ENCODE data around the gene MTCL1. TPM values are rescaled to one million over a fixed set of nuclear protein-coding genes. Genes with fewer than 3 reads are reported as not detected.
A peak's percentile ranks its signal among the peaks of the same experiment; 100 is the strongest.

MTCL1 gene
- total and polyA plus RNA-seq, 2 donors: 11.0 to 15.9 TPM

DNA sequence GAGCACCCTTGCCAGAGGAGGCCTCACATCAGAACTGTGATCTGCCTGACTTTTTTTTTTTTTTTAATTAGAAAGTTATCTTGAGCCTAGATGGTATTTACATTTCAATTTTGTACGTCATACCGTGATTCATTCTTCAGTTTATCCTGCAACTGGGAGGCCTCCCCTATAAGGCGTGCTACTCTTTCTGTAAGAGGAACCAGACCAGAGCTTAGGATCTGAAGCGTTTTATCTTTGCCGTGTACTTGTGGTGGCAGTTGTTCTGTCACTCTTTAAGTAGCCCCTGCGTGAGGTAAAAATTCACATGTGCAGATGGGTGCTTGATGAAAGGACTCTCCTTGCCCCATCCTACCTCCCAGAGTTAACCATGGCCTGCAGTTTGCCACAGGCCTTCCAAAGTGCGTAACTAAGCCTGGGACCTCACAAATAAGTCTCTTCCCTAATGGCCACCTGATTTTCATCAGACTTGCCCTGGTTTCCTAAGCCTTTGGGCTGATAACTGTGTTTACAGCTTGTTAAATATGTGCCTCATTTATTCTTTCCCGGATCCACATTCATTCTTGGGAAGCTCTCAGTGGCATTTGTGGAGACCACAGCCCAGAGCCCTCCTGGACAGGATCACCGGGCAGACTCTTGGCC lies 96.0 kb downstream of the MTCL1 start:
- WGBS: 92% methylated on average over 9 of the region's 9 CpGs
- DNase-seq (ENCODE audit: low read depth in 6 of 9, low spot score in 9 of 9): no peak
- Histone ChIP-seq H3K27me3 (ENCODE audit: control insufficient read depth in 2 of 2, insufficient read depth in 1 of 2, low read length in 1 of 2) (no peaks in the 10 kb centered on the region), H3K36me3 (ENCODE audit: control insufficient read depth in 2 of 2, insufficient read depth in 2 of 2, low read length in 1 of 2) (no peaks in the 10 kb centered on the region), H3K9me3 (ENCODE audit: control insufficient read depth in 2 of 2, insufficient read depth in 1 of 2, low read length in 1 of 2) (no peaks in the 10 kb centered on the region), H3K27ac (ENCODE audit: low read depth in 1 of 2, low read length in 1 of 2) (no peak overlapping the region), H3K4me1 (ENCODE audit: control insufficient read depth in 2 of 2, insufficient read depth in 2 of 2, low read length in 2 of 2) (peaks cover 0 to 9% of the 10 kb centered on the region in 2 donors), H3K4me3 (ENCODE audit: low read length in 2 of 2) (no peak overlapping the region)

DNA sequence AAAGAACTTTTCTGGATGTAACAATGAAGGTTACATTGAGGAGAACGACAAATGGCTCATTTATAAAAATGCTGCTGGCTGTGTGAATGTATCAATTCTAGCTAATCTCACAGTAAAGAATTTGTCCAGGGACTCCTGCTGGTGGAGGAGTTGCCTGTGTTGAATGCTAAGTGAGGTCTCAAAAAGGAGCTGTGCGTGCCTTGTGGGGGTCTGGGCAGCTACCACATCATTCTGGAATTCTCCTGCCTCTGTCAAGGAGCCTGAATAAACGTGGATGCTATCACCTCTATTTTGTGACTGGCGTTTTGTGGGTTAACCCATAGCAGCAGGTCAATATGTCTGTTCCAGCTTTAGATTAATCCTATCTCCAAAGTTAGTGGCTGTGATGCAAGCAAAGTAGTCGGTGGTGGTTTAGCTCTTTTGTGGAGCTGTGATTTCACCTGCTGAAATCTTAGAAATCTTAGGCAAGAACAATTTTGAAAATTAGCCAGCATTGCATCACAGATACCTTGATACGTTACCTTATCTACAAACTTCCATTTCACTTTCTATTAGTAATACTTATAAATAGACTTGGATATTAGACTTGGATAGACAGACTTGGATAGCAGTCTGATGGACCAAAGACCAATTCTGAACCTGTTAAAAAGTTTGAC lies 96.8 kb downstream of the MTCL1 start:
- H3K9me3 ChIP-seq (ENCODE audit: control insufficient read depth in 2 of 2, insufficient read depth in 1 of 2, low read length in 1 of 2): no peaks in the 10 kb centered on the region
- no peak overlapping the region for H3K27ac ChIP-seq (ENCODE audit: low read depth in 1 of 2, low read length in 1 of 2)
- no peak overlapping the region for H3K4me3 ChIP-seq (ENCODE audit: low read length in 2 of 2)
- no peak for DNase-seq (ENCODE audit: low read depth in 6 of 9, low spot score in 9 of 9)
- 93% methylated on average over 6 of the region's 6 CpGs for WGBS
- H3K27me3 ChIP-seq (ENCODE audit: control insufficient read depth in 2 of 2, insufficient read depth in 1 of 2, low read length in 1 of 2): no peaks in the 10 kb centered on the region
- H3K4me1 ChIP-seq (ENCODE audit: control insufficient read depth in 2 of 2, insufficient read depth in 2 of 2, low read length in 2 of 2): peaks cover 6 to 12% of the 10 kb centered on the region in 2 donors
- no peaks in the 10 kb centered on the region for H3K36me3 ChIP-seq (ENCODE audit: control insufficient read depth in 2 of 2, insufficient read depth in 2 of 2, low read length in 1 of 2)

GRCh38 chr18:8803063-8803795 lies 97.9 kb downstream of the MTCL1 start:
- H3K4me3 ChIP-seq (ENCODE audit: low read length in 2 of 2): no peak overlapping the region
- WGBS: 98% methylated on average over 8 of the region's 8 CpGs

GRCh38 chr18:8803957-8804356 lies 98.6 kb downstream of the MTCL1 start:
- Histone ChIP-seq H3K36me3 (ENCODE audit: control insufficient read depth in 2 of 2, insufficient read depth in 2 of 2, low read length in 1 of 2) (no peaks in the 10 kb centered on the region), H3K27me3 (ENCODE audit: control insufficient read depth in 2 of 2, insufficient read depth in 1 of 2, low read length in 1 of 2) (no peaks in the 10 kb centered on the region), H3K4me1 (ENCODE audit: control insufficient read depth in 2 of 2, insufficient read depth in 2 of 2, low read length in 2 of 2) (peaks cover 11 to 22% of the 10 kb centered on the region in 2 donors), H3K9me3 (ENCODE audit: control insufficient read depth in 2 of 2, insufficient read depth in 1 of 2, low read length in 1 of 2) (no peaks in the 10 kb centered on the region), H3K4me3 (ENCODE audit: low read length in 2 of 2) (no peak overlapping the region), H3K27ac (ENCODE audit: low read depth in 1 of 2, low read length in 1 of 2) (no peak overlapping the region)
- 96% methylated on average over 1 of the region's 1 CpG for WGBS
- no peak for DNase-seq (ENCODE audit: low read depth in 6 of 9, low spot score in 9 of 9)

More at GRCh38 chr18:8803063-8803795, 97.9 kb downstream of the MTCL1 start:
- H3K27ac ChIP-seq (ENCODE audit: low read depth in 1 of 2, low read length in 1 of 2): no peak overlapping the region
- no peaks in the 10 kb centered on the region for H3K27me3 ChIP-seq (ENCODE audit: control insufficient read depth in 2 of 2, insufficient read depth in 1 of 2, low read length in 1 of 2)
- no peaks in the 10 kb centered on the region for H3K36me3 ChIP-seq (ENCODE audit: control insufficient read depth in 2 of 2, insufficient read depth in 2 of 2, low read length in 1 of 2)
- peaks cover 11 to 22% of the 10 kb centered on the region in 2 donors for H3K4me1 ChIP-seq (ENCODE audit: control insufficient read depth in 2 of 2, insufficient read depth in 2 of 2, low read length in 2 of 2)
- no peaks in the 10 kb centered on the region for H3K9me3 ChIP-seq (ENCODE audit: control insufficient read depth in 2 of 2, insufficient read depth in 1 of 2, low read length in 1 of 2)
- no peak for DNase-seq (ENCODE audit: low read depth in 6 of 9, low spot score in 9 of 9)

DNA sequence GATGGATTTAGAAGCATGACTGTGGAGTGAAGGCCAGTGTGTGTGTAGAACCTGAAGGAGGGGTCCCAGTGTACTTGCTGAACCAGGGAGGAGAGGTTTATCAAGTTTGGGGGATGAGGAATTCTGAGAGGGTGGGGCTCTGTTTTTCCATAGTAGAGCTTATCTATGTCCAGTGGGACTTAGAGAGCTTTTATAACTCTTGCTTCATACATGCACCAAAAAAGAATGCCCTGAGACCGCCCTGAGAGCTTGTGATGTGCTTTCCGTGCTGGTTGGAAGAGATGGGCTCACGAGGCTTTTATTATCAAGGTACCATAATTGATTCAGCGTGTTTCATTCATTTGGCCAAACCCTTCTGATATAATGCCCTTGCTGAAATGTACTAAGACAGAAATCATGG lies 100.2 kb downstream of the MTCL1 start:
- Histone ChIP-seq H3K4me1 (ENCODE audit: control insufficient read depth in 2 of 2, insufficient read depth in 2 of 2, low read length in 2 of 2) (peaks cover 11 to 19% of the 10 kb centered on the region in 2 donors), H3K27ac (ENCODE audit: low read depth in 1 of 2, low read length in 1 of 2) (no peak overlapping the region), H3K4me3 (ENCODE audit: low read length in 2 of 2) (no peak overlapping the region), H3K27me3 (ENCODE audit: control insufficient read depth in 2 of 2, insufficient read depth in 1 of 2, low read length in 1 of 2) (no peaks in the 10 kb centered on the region), H3K9me3 (ENCODE audit: control insufficient read depth in 2 of 2, insufficient read depth in 1 of 2, low read length in 1 of 2) (no peaks in the 10 kb centered on the region), H3K36me3 (ENCODE audit: control insufficient read depth in 2 of 2, insufficient read depth in 2 of 2, low read length in 1 of 2) (no peaks in the 10 kb centered on the region)
- WGBS: 97% methylated on average over 4 of the region's 4 CpGs
- no peak for DNase-seq (ENCODE audit: low read depth in 6 of 9, low spot score in 9 of 9)

DNA sequence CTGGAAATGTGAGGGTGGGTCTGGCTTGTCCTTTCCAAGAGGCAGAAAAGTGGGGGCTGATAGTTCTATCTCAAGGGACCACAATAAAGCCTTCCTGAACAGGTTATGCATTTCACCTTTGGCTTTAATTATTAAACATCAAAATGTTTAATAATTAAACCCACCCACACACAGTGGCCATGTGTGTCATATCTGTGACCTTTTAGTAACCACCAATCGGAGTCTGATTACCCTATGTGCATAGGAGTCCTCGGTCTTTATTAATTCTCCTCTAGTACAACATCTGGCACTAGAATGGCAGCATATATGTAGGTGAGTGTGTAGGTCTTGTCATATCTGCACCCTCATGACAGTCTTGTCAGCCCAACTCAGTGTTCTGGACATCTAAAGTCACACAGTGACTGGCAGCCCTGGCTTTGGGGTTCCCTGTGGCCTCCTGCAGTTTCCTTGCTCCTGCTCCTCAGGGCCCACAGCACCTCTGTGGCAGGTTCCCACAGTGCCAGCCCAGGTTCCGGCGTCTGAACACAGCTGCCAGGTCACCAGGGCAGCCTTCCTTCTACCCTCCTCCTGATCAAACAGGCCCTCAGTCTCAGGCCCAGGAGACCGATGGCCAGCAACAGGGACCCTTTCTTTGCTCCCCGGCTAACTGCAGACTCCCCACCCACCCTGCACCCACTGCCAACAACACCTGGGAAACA lies 100.9 kb downstream of the MTCL1 start:
- no peak for DNase-seq (ENCODE audit: low read depth in 6 of 9, low spot score in 9 of 9)
- Histone ChIP-seq H3K27ac (ENCODE audit: low read depth in 1 of 2, low read length in 1 of 2) (no peak overlapping the region), H3K36me3 (ENCODE audit: control insufficient read depth in 2 of 2, insufficient read depth in 2 of 2, low read length in 1 of 2) (no peaks in the 10 kb centered on the region), H3K4me3 (ENCODE audit: low read length in 2 of 2) (no peak overlapping the region), H3K9me3 (ENCODE audit: control insufficient read depth in 2 of 2, insufficient read depth in 1 of 2, low read length in 1 of 2) (no peaks in the 10 kb centered on the region), H3K4me1 (ENCODE audit: control insufficient read depth in 2 of 2, insufficient read depth in 2 of 2, low read length in 2 of 2) (peaks cover 11 to 22% of the 10 kb centered on the region in 2 donors), H3K27me3 (ENCODE audit: control insufficient read depth in 2 of 2, insufficient read depth in 1 of 2, low read length in 1 of 2) (no peaks in the 10 kb centered on the region)
- 98% methylated on average over 6 of the region's 6 CpGs for WGBS

GRCh38 chr18:8806798-8807487 lies 101.6 kb downstream of the MTCL1 start:
- H3K27me3 ChIP-seq (ENCODE audit: control insufficient read depth in 2 of 2, insufficient read depth in 1 of 2, low read length in 1 of 2): no peaks in the 10 kb centered on the region
- H3K36me3 ChIP-seq (ENCODE audit: control insufficient read depth in 2 of 2, insufficient read depth in 2 of 2, low read length in 1 of 2): no peaks in the 10 kb centered on the region
- no peaks in the 10 kb centered on the region for H3K9me3 ChIP-seq (ENCODE audit: control insufficient read depth in 2 of 2, insufficient read depth in 1 of 2, low read length in 1 of 2)
- H3K4me1 ChIP-seq (ENCODE audit: control insufficient read depth in 2 of 2, insufficient read depth in 2 of 2, low read length in 2 of 2): peaks cover 11 to 22% of the 10 kb centered on the region in 2 donors
- WGBS: 98% methylated on average over 19 of the region's 19 CpGs
- DNase-seq (ENCODE audit: low read depth in 6 of 9, low spot score in 9 of 9): peak in 1 of 9 donors; percentile 13
- H3K27ac ChIP-seq (ENCODE audit: low read depth in 1 of 2, low read length in 1 of 2): no peak overlapping the region
- no peak overlapping the region for H3K4me3 ChIP-seq (ENCODE audit: low read length in 2 of 2)

- DNase-seq (ENCODE audit: low read depth in 6 of 9, low spot score in 9 of 9): peak in 8 of 9 donors; percentile 9 to 71 (median 36)
- Histone ChIP-seq H3K27ac (ENCODE audit: low read depth in 1 of 2, low read length in 1 of 2) (no peak overlapping the region), H3K4me3 (ENCODE audit: low read length in 2 of 2) (no peak overlapping the region), H3K9me3 (ENCODE audit: control insufficient read depth in 2 of 2, insufficient read depth in 1 of 2, low read length in 1 of 2) (no peaks in the 10 kb centered on the region), H3K27me3 (ENCODE audit: control insufficient read depth in 2 of 2, insufficient read depth in 1 of 2, low read length in 1 of 2) (no peaks in the 10 kb centered on the region), H3K36me3 (ENCODE audit: control insufficient read depth in 2 of 2, insufficient read depth in 2 of 2, low read length in 1 of 2) (no peaks in the 10 kb centered on the region), H3K4me1 (ENCODE audit: control insufficient read depth in 2 of 2, insufficient read depth in 2 of 2, low read length in 2 of 2) (peaks cover 11 to 22% of the 10 kb centered on the region in 2 donors)
- WGBS: 6% methylated on average over 3 of the region's 3 CpGs
These were observed 102.1 kb downstream of the MTCL1 start for GRCh38 chr18:8807488-8807805.

All from thymus (tissue), 11 donors.